NOMO-1 treated with DMSO at 0.1 percent for 48 hours (cell line): ENCODE results near the gene ZBTB1.
A peak's percentile ranks its signal among the peaks of the same experiment; 100 is the strongest.
"Not testable (repeated sequence)": the region's sequence is repeated elsewhere in the genome, so short reads cannot be mapped to it uniquely, and the experiment has no call there.

Source experiments
- DNase-seq: peaks from one replicate; lab custom pipeline; 2025; ENCODE audit not compliant: unreplicated experiment; lab: John Stamatoyannopoulos, UW

The ZBTB1 gene

GRCh38 chr14:64563696-64564095, 59.1 kb downstream of the ZBTB1 start:
- no peak for DNase-seq

GRCh38 chr14:64566651-64567122, 62.1 kb downstream of the ZBTB1 start:
- no peak for DNase-seq

- DNase-seq: peak; percentile 41
These were observed 64.6 kb downstream of the ZBTB1 start for GRCh38 chr14:64569138-64569631.

- DNase-seq: not testable (repeated sequence)
These were observed 65.1 kb downstream of the ZBTB1 start for GRCh38 chr14:64569646-64570045.

GRCh38 chr14:64572386-64573104, 68.0 kb downstream of the ZBTB1 start:
- DNase-seq: no peak

GRCh38 chr14:64573109-64573508, 68.5 kb downstream of the ZBTB1 start:
- no peak for DNase-seq
